ENCODE results near the gene HK1.
"Not testable (repeated sequence)": the region's sequence is repeated elsewhere in the genome, so short reads cannot be mapped to it uniquely, and the experiment has no call there.

HK1 gene

DNA sequence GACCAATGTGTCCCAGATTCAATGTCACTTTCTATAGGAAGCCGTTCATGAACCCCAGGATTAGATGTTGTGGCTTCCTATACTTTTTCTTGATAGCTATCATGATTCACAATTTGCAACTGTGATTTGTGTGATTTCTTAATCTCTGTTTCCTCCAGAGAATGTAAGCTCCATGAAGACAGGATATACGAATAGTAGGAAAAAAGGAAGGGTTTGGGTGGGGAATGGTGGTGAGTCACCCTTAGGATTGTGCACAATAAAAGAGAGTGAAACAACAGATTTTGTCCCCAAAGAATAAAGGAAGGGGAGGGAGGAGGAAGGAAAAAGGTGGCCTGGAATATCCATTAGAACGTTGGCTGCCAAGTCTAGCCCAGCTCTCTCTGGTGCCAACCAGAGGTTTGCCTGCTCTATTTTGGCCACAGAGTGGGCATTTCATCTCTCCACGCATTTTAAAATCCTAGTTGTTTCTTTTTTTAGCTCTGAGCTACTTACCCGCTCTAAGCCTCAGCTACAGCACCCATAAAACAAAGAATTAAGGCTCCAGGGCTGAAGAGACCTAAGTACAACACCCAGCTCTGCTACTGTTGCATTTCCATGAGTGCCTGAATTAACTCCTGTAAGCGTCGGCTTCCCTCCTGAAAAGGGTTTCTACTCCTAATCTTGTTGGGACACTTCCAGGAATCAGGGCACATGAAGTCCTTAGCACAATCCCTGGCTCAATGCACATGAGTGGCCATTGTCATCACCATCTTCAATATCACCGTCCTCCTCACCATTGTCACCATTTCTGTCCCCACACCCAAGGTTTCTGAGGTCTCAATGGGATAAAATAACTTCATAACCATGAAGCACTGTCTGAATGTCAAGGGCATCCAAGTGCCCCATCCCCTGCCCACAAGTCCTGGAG, 3.5 kb downstream of the HK1 start:
- H3K27me3 ChIP-seq (replicated peaks; ENCODE audit: control insufficient read depth, insufficient read depth, low read length): peaks cover 4% of the 10 kb centered on the region
- H3K9me3 ChIP-seq (ENCODE audit: control insufficient read depth, low read length): peaks cover 4% of the 10 kb centered on the region
- no peak overlapping the region for H3K4me3 ChIP-seq (ENCODE audit: low read length)
- peaks cover 7% of the 10 kb centered on the region for H3K4me1 ChIP-seq (ENCODE audit: control insufficient read depth, insufficient read depth, low read length)
- DNase-seq (ENCODE audit: low read depth): no peak
- H3K36me3 ChIP-seq (ENCODE audit: control insufficient read depth, insufficient read depth, low read length, severe bottlenecking): no peaks in the 10 kb centered on the region
- H3K9ac ChIP-seq (ENCODE audit: low read length): no peak overlapping the region

DNA sequence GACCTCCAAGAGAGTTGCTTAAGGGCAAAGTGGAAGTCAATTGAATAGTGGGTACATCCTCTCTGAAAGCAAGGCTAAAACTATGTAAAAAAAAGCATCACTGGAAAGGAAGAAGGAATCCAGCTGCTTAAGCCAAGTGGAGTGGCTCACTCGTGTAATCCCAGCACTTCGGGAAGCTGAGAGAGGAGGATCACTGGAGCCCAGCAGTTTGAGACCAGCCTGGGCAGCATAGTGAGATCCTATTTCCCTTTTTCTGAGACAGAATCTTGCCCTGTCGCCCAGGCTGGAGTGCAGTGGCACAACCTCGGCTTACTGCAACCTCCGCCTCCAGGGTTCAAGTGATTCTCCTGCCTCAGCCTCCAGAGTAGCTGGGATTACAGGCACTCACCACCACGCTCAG, 6.1 kb downstream of the HK1 start:
- H3K9ac ChIP-seq (ENCODE audit: low read length): not testable (repeated sequence)

DNA sequence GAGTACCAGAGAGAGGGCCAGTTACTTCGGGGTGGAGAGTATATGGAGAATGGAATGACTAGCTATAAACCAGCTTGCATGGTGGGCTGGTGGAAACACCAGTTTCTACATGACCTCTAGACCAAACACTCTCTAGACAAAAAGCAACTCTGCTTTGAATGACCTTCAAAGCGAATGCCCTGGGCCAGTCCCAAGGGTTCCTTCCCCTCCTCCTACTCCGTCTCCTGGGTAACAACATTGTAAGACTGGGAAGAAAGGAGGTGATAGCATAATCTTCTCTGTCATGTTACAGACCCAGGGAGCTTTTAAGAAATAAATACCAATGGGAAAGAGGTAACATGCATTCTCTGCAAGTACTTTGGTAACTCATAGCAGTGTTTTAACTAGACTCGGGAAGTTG, 7.4 kb downstream of the HK1 start:
- H3K36me3 ChIP-seq (ENCODE audit: control insufficient read depth, insufficient read depth, low read length, severe bottlenecking): no peaks in the 10 kb centered on the region
- H3K9me3 ChIP-seq (ENCODE audit: control insufficient read depth, low read length): peaks cover 4% of the 10 kb centered on the region
- no peaks in the 10 kb centered on the region for H3K4me1 ChIP-seq (ENCODE audit: control insufficient read depth, insufficient read depth, low read length)
- DNase-seq (ENCODE audit: low read depth): no peak
- no peak overlapping the region for H3K9ac ChIP-seq (ENCODE audit: low read length)
- H3K27me3 ChIP-seq (replicated peaks; ENCODE audit: control insufficient read depth, insufficient read depth, low read length): peaks cover 4% of the 10 kb centered on the region
- no peak overlapping the region for H3K4me3 ChIP-seq (ENCODE audit: low read length)

More for the DNA sequence above, 6.1 kb downstream of the HK1 start:
- not testable (repeated sequence) for DNase-seq (ENCODE audit: low read depth); H3K4me3 ChIP-seq (ENCODE audit: low read length); H3K27me3 ChIP-seq (replicated peaks; ENCODE audit: control insufficient read depth, insufficient read depth, low read length); H3K4me1 ChIP-seq (ENCODE audit: control insufficient read depth, insufficient read depth, low read length); H3K9me3 ChIP-seq (ENCODE audit: control insufficient read depth, low read length); H3K36me3 ChIP-seq (ENCODE audit: control insufficient read depth, insufficient read depth, low read length, severe bottlenecking)

DNA sequence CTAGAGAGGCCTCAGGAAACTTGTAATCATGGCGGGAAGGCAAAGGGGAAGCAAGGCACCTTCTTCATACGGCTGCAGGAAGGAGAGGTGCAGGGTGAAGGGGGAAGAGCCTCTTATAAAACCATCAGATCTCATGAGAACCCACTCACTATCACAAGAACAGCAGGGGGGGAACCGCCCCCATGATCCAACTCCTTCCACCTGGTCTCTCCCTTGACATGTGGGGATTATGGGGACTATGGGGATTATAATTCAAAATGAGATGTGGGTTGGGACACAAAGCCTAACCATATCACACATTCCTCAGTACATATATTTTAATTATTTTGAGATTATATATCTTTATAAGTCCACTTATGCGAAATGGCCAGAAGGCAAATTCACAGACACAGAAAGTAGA, 8.9 kb downstream of the HK1 start:
- H3K4me1 ChIP-seq (ENCODE audit: control insufficient read depth, insufficient read depth, low read length): no peaks in the 10 kb centered on the region
- no peak overlapping the region for H3K9ac ChIP-seq (ENCODE audit: low read length)
- H3K4me3 ChIP-seq (ENCODE audit: low read length): no peak overlapping the region
- H3K27me3 ChIP-seq (replicated peaks; ENCODE audit: control insufficient read depth, insufficient read depth, low read length): peaks cover 4% of the 10 kb centered on the region
- no peak for DNase-seq (ENCODE audit: low read depth)
- H3K9me3 ChIP-seq (ENCODE audit: control insufficient read depth, low read length): no peaks in the 10 kb centered on the region
- H3K36me3 ChIP-seq (ENCODE audit: control insufficient read depth, insufficient read depth, low read length, severe bottlenecking): no peaks in the 10 kb centered on the region

DNA sequence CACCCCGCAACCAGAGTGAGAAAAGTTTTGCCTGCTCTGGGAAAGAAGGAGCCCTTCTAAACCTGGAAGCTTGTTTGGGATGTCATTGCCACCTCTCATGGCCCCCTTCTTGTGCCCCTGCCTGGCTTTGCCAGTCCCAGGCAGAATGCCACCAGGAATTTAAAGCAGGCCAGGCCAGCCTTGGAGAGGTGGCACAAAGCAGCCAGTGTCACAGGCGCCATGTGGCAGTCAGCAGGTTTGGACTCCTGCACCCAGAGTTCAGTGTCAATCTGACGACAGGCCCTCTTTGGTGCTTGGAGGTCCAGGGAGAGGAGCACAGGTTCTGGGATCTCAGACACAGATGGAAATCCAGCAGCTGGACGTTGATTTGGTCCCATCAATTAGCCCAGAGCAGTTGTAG, 12.7 kb downstream of the HK1 start:
- Histone ChIP-seq H3K36me3 (ENCODE audit: control insufficient read depth, insufficient read depth, low read length, severe bottlenecking) (no peaks in the 10 kb centered on the region), H3K4me1 (ENCODE audit: control insufficient read depth, insufficient read depth, low read length) (peaks cover 8% of the 10 kb centered on the region), H3K27me3 (replicated peaks; ENCODE audit: control insufficient read depth, insufficient read depth, low read length) (peaks cover 3% of the 10 kb centered on the region), H3K4me3 (ENCODE audit: low read length) (no peak overlapping the region), H3K9ac (ENCODE audit: low read length) (no peak overlapping the region), H3K9me3 (ENCODE audit: control insufficient read depth, low read length) (no peaks in the 10 kb centered on the region)
- DNase-seq (ENCODE audit: low read depth): no peak

DNA sequence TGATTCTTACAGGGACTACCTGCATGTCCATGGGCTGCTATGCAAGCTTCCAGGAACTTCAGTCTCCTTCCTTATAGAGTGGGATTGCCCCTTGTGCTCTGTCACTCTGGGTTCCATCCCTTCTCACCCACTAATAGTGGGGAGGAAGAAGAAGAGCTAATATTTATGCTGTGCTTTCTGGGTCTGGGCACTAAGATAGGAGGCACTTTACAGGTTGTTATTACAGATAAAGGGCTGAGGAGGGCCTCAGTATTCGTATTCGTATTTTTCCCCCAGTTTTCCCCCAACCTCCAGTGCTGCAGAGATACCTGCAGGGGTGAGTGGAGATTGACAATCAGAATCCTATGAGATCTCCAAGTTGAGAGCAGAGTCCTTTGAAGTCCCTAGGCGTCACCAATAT, 14.2 kb downstream of the HK1 start:
- Histone ChIP-seq H3K4me3 (ENCODE audit: low read length) (no peak overlapping the region), H3K9me3 (ENCODE audit: control insufficient read depth, low read length) (no peaks in the 10 kb centered on the region), H3K36me3 (ENCODE audit: control insufficient read depth, insufficient read depth, low read length, severe bottlenecking) (no peaks in the 10 kb centered on the region), H3K9ac (ENCODE audit: low read length) (no peak overlapping the region), H3K4me1 (ENCODE audit: control insufficient read depth, insufficient read depth, low read length) (peaks cover 8% of the 10 kb centered on the region), H3K27me3 (replicated peaks; ENCODE audit: control insufficient read depth, insufficient read depth, low read length) (peaks cover 3% of the 10 kb centered on the region)
- DNase-seq (ENCODE audit: low read depth): no peak

DNA sequence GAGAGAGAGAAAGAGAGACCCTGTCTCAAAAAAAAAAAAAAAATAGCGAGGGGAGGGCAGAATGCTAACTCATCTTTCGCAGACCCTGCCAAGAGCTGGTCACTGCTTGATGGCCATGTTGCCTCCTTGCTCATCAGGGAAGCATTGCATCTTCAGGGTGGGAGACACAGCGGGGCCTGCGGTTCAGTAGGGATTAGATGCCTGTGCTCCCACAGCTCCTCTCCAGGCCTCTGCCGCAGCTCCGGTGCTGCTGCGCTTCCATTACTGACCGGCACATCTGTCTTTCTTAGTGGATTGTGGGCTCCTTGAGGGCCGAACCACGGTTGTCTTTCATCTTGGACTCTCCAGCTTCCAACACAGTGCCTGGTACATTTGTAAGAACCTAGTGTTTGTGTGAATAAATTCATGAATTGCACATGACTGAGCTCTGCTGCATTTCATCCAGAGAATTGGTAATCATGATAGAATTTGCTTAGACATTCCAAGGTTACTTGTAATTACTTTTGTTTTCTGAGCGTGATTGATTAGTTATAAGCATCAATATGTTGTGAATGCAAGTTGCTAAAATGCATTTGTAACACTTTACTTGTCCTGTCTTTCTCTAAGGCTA, 16.8 kb downstream of the HK1 start:
- H3K4me1 ChIP-seq (ENCODE audit: control insufficient read depth, insufficient read depth, low read length): peaks cover 8% of the 10 kb centered on the region
- H3K36me3 ChIP-seq (ENCODE audit: control insufficient read depth, insufficient read depth, low read length, severe bottlenecking): no peaks in the 10 kb centered on the region
- no peak for DNase-seq (ENCODE audit: low read depth)
- H3K4me3 ChIP-seq (ENCODE audit: low read length): no peak overlapping the region
- no peaks in the 10 kb centered on the region for H3K9me3 ChIP-seq (ENCODE audit: control insufficient read depth, low read length)
- peaks cover 3% of the 10 kb centered on the region for H3K27me3 ChIP-seq (replicated peaks; ENCODE audit: control insufficient read depth, insufficient read depth, low read length)
- H3K9ac ChIP-seq (ENCODE audit: low read length): no peak overlapping the region

DNA sequence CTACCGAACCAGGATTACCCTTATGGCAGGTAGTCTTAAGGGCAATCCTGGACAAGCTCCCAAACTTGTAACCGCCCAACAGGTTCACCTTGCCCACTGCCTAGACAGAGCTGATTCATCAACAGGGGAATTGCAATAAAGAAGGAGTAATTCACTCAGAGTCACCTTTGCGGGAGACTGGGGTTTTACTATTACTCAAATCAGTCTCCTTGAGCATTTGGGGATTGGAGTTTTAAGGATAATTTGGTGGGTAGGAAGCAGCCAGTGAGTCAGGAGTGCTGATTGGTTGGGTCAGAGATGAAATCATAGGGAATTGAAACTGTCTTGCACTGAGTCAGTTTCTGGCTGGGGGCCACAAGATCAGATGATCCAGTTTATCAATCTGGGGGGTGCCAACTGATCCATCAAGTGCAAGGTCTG, 25.3 kb downstream of the HK1 start:
- Histone ChIP-seq H3K36me3 (ENCODE audit: control insufficient read depth, insufficient read depth, low read length, severe bottlenecking) (no peaks in the 10 kb centered on the region), H3K4me1 (ENCODE audit: control insufficient read depth, insufficient read depth, low read length) (no peaks in the 10 kb centered on the region), H3K9me3 (ENCODE audit: control insufficient read depth, low read length) (no peaks in the 10 kb centered on the region), H3K27me3 (replicated peaks; ENCODE audit: control insufficient read depth, insufficient read depth, low read length) (no peaks in the 10 kb centered on the region), H3K4me3 (ENCODE audit: low read length) (no peak overlapping the region), H3K9ac (ENCODE audit: low read length) (no peak overlapping the region)
- no peak for DNase-seq (ENCODE audit: low read depth)

DNA sequence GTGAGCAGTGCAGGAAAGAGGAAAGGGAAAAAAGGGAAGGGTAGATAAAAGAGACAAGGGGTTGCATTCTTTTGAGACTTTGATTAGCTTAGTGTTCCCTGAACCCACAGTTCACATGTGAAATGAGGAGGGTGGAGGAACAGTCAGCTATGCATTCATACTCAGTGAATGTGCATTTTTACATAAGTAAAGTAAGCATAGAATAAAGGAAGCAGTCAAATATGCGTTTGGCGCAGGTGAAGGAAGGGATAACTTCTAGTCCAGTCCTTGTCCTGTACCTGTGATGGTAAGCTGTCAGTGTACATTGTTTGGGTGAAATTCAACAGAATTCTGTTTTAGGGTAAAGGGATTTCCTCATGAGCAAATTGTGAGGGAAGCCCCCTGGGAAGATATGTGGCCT, 28.1 kb downstream of the HK1 start:
- Histone ChIP-seq H3K27me3 (replicated peaks; ENCODE audit: control insufficient read depth, insufficient read depth, low read length) (no peaks in the 10 kb centered on the region), H3K9me3 (ENCODE audit: control insufficient read depth, low read length) (no peaks in the 10 kb centered on the region), H3K4me3 (ENCODE audit: low read length) (no peak overlapping the region), H3K36me3 (ENCODE audit: control insufficient read depth, insufficient read depth, low read length, severe bottlenecking) (no peaks in the 10 kb centered on the region), H3K9ac (ENCODE audit: low read length) (no peak overlapping the region), H3K4me1 (ENCODE audit: control insufficient read depth, insufficient read depth, low read length) (no peaks in the 10 kb centered on the region)
- DNase-seq (ENCODE audit: low read depth): no peak

DNA sequence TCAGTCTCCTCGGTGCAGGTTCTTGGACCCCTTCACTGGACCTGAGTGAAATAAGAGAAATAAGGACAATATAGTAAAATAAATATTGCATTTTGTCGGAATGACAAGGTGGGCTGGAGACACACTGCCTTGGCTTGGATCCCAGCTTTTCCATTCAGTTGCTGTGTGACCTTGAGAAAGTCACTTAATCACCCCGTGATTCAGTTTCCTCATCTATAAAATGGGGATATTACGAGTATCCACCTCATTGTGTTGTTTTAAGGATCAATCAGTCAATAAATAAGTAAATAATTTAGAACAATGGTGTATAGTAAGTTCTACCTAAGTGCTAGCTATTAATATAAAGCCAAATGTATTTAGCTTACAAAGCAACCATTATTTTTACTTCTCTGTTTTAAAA, 29.1 kb downstream of the HK1 start:
- no peak overlapping the region for H3K9ac ChIP-seq (ENCODE audit: low read length)
- H3K27me3 ChIP-seq (replicated peaks; ENCODE audit: control insufficient read depth, insufficient read depth, low read length): no peaks in the 10 kb centered on the region
- no peak overlapping the region for H3K4me3 ChIP-seq (ENCODE audit: low read length)
- H3K9me3 ChIP-seq (ENCODE audit: control insufficient read depth, low read length): no peaks in the 10 kb centered on the region
- no peaks in the 10 kb centered on the region for H3K4me1 ChIP-seq (ENCODE audit: control insufficient read depth, insufficient read depth, low read length)
- no peak for DNase-seq (ENCODE audit: low read depth)
- H3K36me3 ChIP-seq (ENCODE audit: control insufficient read depth, insufficient read depth, low read length, severe bottlenecking): no peaks in the 10 kb centered on the region

DNA sequence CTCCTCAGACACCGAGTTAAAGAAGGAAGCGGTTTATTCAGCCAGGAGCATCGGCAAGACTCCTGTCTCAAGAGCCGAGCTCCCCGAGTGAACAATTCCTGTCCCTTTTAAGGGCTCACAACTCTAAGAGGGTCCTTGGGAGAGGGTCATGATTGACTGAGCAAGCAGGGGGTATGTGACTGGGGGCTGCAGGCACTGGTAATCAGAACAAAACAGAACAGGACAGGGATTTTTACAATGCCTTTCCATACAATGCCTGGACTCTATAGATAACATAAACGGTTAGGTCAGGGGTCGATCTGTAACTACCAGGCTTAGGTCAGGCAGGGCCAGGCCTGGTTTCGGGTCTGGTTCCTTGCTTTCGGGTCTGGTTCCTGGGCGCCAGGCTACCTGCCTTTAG, 30.0 kb downstream of the HK1 start:
- H3K9ac ChIP-seq (ENCODE audit: low read length); H3K9me3 ChIP-seq (ENCODE audit: control insufficient read depth, low read length); H3K36me3 ChIP-seq (ENCODE audit: control insufficient read depth, insufficient read depth, low read length, severe bottlenecking); H3K4me1 ChIP-seq (ENCODE audit: control insufficient read depth, insufficient read depth, low read length); H3K27me3 ChIP-seq (replicated peaks; ENCODE audit: control insufficient read depth, insufficient read depth, low read length); H3K4me3 ChIP-seq (ENCODE audit: low read length); DNase-seq (ENCODE audit: low read depth): not testable (repeated sequence)
